ENCODE results near the gene UGT3A2. TPM values are rescaled to one million over a fixed set of nuclear protein-coding genes. Genes with fewer than 3 reads are reported as not detected.

UGT3A2 gene, protein sequence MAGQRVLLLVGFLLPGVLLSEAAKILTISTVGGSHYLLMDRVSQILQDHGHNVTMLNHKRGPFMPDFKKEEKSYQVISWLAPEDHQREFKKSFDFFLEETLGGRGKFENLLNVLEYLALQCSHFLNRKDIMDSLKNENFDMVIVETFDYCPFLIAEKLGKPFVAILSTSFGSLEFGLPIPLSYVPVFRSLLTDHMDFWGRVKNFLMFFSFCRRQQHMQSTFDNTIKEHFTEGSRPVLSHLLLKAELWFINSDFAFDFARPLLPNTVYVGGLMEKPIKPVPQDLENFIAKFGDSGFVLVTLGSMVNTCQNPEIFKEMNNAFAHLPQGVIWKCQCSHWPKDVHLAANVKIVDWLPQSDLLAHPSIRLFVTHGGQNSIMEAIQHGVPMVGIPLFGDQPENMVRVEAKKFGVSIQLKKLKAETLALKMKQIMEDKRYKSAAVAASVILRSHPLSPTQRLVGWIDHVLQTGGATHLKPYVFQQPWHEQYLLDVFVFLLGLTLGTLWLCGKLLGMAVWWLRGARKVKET
- total RNA-seq (not detected), total RNA-seq (0 reads per million in 2 donors)

DNA sequence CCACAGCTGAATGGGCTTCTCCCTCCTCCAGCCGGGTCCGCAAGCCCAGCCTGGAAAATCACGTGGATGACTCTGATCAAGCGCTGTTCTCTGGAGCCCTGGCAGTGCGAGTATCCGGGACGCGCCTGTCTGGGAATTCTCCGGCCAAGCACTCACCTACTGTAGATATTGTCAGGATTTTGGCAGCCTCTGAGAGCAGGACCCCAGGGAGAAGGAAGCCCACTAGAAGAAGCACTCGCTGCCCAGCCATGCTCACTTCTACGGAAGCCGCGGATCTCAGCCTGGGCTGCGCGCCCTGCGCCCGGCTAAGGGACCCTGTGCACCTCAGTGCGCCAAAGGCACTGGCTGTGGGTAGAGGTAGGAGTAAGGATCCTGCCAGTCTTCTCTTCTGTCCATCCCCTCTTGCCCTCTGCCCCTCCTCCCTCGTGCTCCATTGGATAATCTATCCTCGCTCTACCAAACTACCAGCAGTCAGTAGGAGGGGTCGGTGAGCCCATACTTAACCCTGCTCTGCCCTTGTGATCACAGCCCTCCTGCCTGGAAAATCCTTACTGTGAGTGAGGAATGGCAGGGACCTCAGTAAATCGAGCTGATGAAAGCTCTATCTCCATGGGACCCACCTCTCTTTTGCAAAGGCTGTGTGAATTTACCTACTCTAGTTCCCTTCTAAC is at the start of gene UGT3A2:
Gene UGT3A2, minus strand, starts transcription at position 343 of the 671 bp plus-strand sequence. Its CDS starts 93 bp downstream, at position 250.
- Mint-ChIP-seq H3K4me3 (no peak within 1 kb of the TSS), H3K36me3 (ENCODE audit: low read depth) (no peaks in the 10 kb centered on the region), H3K4me1 (peaks cover 17% of the 10 kb centered on the region), H3K27me3 (peaks cover 63% of the 10 kb centered on the region), H3K27ac (no peak within 1 kb of the TSS)
- H3K9me3 ChIP-seq (ENCODE audit: control insufficient read depth, low read length, poor library complexity, severe bottlenecking): no peaks in the 10 kb centered on the region
- DNase-seq (no peak), ATAC-seq (no peak)

DNA sequence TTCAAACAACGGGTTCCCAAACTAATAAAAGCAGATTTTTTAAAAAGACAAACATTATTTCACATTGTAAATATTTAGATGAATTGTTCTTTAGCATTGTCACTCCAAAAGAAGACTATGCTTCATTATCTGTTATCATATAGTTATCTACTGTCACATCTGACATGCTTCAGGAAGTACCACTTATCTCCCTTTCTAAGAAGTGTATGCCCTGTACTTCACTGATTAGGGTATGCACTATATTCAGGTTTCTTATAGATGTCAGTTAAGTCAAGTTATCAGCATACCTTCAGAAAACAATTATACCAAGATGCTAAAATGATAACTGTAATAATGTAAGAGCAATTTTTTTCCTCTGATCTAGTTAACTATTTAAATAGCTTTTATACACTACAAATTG is 44.6 kb upstream of the UGT3A2 start:
- no peak overlapping the region for H3K27ac Mint-ChIP-seq
- no peaks in the 10 kb centered on the region for H3K27me3 Mint-ChIP-seq

DNA sequence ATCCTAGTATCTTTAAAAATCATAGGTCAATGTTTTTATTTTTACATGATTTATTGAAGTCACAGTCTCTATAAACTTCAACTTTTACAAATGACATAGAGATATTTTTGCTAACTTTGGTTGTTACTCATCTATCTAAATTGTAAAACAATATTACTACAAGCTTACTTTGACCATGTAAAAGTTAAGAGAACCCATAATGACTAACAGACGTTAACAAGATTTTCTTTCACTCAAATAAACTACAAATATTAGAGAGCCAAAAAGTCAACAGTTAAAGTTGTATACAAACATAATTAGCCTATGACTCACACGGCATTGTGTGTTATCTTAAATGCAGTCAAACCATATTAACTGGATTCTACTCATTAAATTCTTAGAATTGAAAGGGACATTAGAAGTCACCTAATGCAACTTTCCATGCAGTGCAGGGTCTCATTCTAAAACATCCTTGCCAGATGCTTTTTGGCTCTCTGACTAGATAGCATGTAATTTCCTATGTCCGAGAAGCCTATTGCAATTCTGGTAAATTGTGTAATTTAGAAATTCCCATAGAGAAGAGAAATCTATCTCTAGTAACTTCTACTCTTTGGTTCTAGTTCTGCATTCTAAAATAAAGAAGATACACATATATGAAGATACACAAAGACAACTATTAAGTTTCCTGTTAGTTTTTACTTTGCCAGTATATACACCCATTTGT is 42.2 kb upstream of the UGT3A2 start:
- ATAC-seq (no peak), DNase-seq (no peak)
- Mint-ChIP-seq H3K4me3 (no peak overlapping the region), H3K36me3 (ENCODE audit: low read depth) (peaks cover 27% of the 10 kb centered on the region), H3K4me1 (no peaks in the 10 kb centered on the region), H3K27ac (no peak overlapping the region), H3K27me3 (no peaks in the 10 kb centered on the region)
- no peaks in the 10 kb centered on the region for H3K9me3 ChIP-seq (ENCODE audit: control insufficient read depth, low read length, poor library complexity, severe bottlenecking)

More for the DNA sequence above, 44.6 kb upstream of the UGT3A2 start:
- Mint-ChIP-seq H3K4me3 (no peak overlapping the region), H3K36me3 (ENCODE audit: low read depth) (peaks cover 23% of the 10 kb centered on the region), H3K4me1 (peaks cover 2% of the 10 kb centered on the region)
- H3K9me3 ChIP-seq (ENCODE audit: control insufficient read depth, low read length, poor library complexity, severe bottlenecking): no peaks in the 10 kb centered on the region
- no peak for ATAC-seq
- no peak for DNase-seq

DNA sequence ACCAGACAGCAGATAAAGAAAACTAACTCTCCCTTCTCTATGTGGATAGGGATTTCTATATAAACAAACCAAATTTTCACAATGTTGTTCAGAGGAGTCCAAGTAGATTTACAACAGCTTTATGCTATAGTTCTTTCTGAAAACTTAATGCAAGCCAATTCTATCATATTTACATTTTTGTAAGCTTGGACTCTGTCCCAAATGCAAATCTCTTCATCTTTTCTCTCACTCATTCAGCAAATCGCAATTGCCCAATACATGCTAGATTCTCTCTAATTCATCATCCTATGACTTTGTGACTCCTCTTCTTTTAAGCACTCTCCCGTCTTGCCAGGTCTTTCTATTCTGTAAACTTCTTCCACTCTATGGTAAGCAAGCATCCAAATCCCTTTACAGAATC is 39.1 kb upstream of the UGT3A2 start:
- Mint-ChIP-seq H3K27ac (no peak overlapping the region), H3K27me3 (no peaks in the 10 kb centered on the region), H3K36me3 (ENCODE audit: low read depth) (peaks cover 26% of the 10 kb centered on the region), H3K4me1 (no peaks in the 10 kb centered on the region), H3K4me3 (no peak overlapping the region)
- no peak for DNase-seq
- H3K9me3 ChIP-seq (ENCODE audit: control insufficient read depth, low read length, poor library complexity, severe bottlenecking): no peaks in the 10 kb centered on the region
- ATAC-seq: no peak

DNA sequence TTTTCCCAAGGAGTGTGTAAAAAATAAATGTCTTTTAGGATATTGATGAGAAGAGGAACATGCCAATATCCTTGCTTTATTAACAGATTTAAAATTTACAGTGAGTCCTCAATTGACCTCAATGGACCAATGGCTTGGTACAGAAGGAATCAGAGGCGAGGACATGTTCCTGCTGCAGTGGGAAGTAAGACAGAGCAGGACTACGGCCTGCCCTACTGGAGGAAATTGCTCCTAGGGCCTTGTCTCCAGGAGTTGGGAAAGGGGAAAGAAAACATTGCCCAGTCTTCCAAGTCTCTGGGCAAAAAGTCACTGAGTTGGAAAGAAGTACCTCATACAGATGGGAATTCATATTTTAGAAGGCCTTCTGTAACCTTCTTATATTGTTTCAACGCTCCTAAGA is 33.1 kb upstream of the UGT3A2 start:
- no peaks in the 10 kb centered on the region for H3K27me3 Mint-ChIP-seq
- ATAC-seq (no peak), DNase-seq (no peak)
- H3K36me3 Mint-ChIP-seq (ENCODE audit: low read depth): peaks cover 4% of the 10 kb centered on the region
- no peak overlapping the region for H3K4me3 Mint-ChIP-seq
- H3K9me3 ChIP-seq (ENCODE audit: control insufficient read depth, low read length, poor library complexity, severe bottlenecking): no peaks in the 10 kb centered on the region
- H3K4me1 Mint-ChIP-seq: no peaks in the 10 kb centered on the region
- no peak overlapping the region for H3K27ac Mint-ChIP-seq

DNA sequence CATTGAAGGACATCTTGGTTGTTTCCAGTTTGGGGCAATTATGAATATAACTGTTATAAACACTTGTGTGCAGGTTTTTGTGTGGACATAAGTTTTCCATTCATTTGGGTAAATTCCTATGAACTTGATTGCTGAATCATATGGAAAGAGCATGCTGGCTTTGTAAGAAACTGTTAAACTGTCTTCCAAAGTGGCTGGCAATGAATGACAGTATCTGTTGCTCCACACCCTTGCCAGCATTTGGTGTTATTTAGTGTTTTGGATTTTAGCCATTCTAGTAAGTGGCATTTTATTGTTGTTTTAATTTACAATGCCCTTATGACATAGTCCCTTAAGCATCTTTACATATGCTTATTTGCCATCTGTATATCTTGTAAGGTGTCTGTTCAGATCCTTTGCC is 29.8 kb upstream of the UGT3A2 start:
- Mint-ChIP-seq H3K4me3 (no peak overlapping the region), H3K36me3 (ENCODE audit: low read depth) (no peaks in the 10 kb centered on the region), H3K4me1 (no peaks in the 10 kb centered on the region), H3K27me3 (no peaks in the 10 kb centered on the region), H3K27ac (no peak overlapping the region)
- H3K9me3 ChIP-seq (ENCODE audit: control insufficient read depth, low read length, poor library complexity, severe bottlenecking): no peaks in the 10 kb centered on the region
- DNase-seq: no peak
- no peak for ATAC-seq

DNA sequence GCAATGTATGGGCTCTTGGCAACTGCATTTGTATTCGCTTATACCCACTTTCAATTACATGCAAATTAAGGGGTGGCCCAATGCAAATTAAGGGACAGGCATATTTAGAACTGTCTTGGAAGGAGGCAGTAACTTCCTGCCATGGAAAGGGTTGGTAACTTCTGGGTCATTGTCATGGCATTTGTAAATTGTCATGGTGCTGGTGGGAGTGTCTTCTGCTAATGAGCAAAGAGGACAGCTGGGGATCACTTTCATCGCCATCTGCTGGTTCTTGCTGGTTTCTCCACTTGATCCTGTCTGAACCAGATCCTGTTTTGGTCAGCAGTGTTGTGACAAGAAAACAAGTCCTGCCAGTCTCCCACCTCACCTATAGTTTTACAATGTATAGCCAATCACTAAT is 23.3 kb upstream of the UGT3A2 start:
- DNase-seq: no peak
- ATAC-seq: no peak
- Mint-ChIP-seq H3K36me3 (ENCODE audit: low read depth) (no peaks in the 10 kb centered on the region), H3K4me1 (no peaks in the 10 kb centered on the region), H3K27ac (no peak overlapping the region), H3K27me3 (peaks cover 4% of the 10 kb centered on the region), H3K4me3 (no peak overlapping the region)
- H3K9me3 ChIP-seq (ENCODE audit: control insufficient read depth, low read length, poor library complexity, severe bottlenecking): no peaks in the 10 kb centered on the region

DNA sequence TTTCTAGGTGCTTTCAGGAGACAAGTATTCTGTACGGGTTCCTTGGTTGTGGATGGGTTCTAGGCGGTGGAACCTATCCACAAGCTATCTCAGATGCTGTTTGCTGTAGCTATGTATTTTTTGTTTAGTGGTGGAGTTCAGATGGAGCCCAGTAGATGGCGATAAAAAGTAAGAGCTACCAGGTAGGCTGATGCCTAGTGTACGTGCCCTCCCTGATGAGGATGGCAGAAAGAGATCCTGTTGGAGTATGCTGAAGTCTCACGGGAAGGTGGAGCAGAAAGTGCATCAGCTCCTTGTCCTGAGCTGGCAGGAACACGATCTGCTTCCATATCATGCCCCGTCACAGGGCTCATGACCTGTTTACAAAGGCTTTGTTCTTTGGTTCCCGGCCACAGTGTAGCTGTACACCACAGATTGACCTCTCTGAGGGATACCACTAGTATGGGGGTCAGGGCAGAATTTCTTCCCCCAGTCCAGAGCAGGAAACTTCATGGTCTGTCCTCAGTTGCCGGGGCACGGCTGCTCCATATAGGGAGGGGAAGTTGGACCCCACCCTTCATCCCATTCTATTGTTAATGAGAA is 12.6 kb upstream of the UGT3A2 start:
- Mint-ChIP-seq H3K4me1 (peaks cover 4% of the 10 kb centered on the region), H3K4me3 (no peak overlapping the region), H3K27ac (peak overlapping the region; percentile 32), H3K27me3 (peaks cover 44% of the 10 kb centered on the region), H3K36me3 (ENCODE audit: low read depth) (no peaks in the 10 kb centered on the region)
- ATAC-seq (peak; percentile 83), DNase-seq (no peak)
- no peaks in the 10 kb centered on the region for H3K9me3 ChIP-seq (ENCODE audit: control insufficient read depth, low read length, poor library complexity, severe bottlenecking)

DNA sequence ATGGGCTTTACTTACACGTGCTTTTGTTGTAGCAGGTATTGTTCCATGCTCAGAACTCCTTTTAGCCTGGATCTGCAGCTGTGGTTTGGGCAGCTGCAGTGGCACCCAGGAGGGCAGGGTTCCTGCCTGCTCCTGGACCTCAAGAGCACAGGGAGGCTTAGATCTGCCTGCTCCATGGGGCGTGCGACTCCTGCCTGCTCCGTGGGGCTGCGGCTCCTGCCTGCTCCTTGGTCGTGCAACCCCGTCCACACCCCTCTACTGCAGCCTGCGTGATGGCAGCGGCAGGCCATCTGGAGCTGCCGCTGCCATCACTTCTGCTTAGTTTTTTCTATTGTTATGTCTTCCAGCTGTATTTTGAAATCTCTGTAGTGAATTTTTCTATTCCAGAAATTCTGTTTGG is 11.7 kb upstream of the UGT3A2 start:
- DNase-seq: no peak
- no peaks in the 10 kb centered on the region for H3K36me3 Mint-ChIP-seq (ENCODE audit: low read depth)
- no peaks in the 10 kb centered on the region for H3K9me3 ChIP-seq (ENCODE audit: control insufficient read depth, low read length, poor library complexity, severe bottlenecking)
- no peak overlapping the region for H3K27ac Mint-ChIP-seq
- no peak for ATAC-seq
- peaks cover 38% of the 10 kb centered on the region for H3K27me3 Mint-ChIP-seq
- no peak overlapping the region for H3K4me3 Mint-ChIP-seq
- peaks cover 4% of the 10 kb centered on the region for H3K4me1 Mint-ChIP-seq

DNA sequence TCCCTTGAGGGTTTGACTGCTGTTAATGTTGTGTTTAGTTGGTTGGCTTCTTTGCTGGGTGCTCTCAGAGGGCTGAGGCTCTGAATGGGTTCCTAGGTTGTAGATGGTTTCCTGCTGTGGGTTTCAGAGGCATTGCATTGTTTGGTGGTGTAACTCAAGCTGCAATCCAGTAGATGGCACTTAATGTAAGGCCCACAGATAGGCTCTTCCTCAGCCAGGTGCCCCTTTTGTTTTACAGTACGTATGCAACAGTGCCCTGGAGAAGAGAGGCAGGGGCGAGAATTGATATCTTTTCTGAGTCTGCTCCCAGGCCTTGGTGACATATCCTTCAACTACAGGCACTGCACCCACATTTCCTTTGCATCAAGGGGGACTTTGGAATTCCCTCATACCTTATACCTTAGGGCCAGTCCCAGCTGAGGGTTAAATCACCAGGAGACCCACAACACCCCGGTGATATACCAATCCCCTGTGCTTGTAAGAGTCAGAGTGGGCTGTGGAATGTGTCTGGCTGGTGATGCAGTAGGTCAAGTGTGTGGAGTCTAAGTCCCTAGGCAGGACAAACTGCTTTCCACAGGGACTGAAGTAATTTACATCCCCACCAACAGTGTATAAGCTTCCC is 7.0 kb upstream of the UGT3A2 start:
- Mint-ChIP-seq H3K4me1 (peaks cover 15% of the 10 kb centered on the region), H3K27ac (peak overlapping the region; percentile 10), H3K4me3 (no peak overlapping the region), H3K36me3 (ENCODE audit: low read depth) (no peaks in the 10 kb centered on the region), H3K27me3 (peaks cover 45% of the 10 kb centered on the region)
- ATAC-seq (peak; percentile 55), DNase-seq (no peak)
- no peaks in the 10 kb centered on the region for H3K9me3 ChIP-seq (ENCODE audit: control insufficient read depth, low read length, poor library complexity, severe bottlenecking)

DNA sequence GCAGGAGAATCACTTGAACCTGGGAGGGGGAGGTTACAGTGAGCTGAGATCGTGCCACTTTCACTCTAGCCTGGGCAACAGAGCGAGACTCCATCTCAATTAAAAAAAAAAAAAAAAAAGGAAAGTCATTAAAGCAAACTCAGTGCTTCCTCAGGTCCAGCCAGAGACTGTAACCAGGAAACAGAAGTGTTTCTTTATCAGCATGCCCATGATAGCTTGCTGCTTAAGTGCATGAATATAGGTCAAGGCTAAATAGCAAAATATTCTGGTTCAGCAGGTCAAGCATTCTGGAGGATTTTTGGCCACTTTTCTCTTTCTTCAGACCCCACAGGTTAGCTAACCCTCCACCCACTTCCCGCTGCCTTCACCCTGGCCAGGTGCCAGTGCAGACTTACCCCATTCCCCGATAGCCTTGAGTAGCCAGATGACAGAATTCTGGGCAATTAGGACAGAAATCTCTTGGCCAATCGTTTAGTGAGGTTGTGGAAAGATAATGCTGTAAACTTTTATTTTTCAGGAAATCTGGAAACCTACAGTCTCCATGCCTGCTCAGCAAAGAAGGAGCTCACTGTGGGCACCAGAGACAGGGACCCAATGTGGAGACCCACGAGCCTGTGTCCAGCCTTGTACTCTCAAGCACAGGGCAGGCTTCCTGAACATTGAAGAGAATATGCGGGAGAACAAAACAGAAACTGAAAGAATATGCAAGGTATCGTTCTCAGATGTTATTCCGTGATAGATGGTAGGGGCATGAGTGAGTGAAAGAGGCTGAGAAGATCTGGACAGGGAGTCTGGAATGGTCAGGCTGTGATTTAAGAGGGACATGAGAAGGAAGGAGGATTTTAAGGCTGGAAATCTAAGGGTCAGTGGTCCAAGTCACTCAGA is 4.2 kb upstream of the UGT3A2 start:
- Mint-ChIP-seq H3K27ac (peak overlapping the region; percentile 35), H3K4me3 (peak overlapping the region; percentile 83), H3K36me3 (ENCODE audit: low read depth) (no peaks in the 10 kb centered on the region), H3K4me1 (peaks cover 21% of the 10 kb centered on the region), H3K27me3 (peaks cover 50% of the 10 kb centered on the region)
- ATAC-seq (peak; percentile 32), DNase-seq (no peak)
- no peaks in the 10 kb centered on the region for H3K9me3 ChIP-seq (ENCODE audit: control insufficient read depth, low read length, poor library complexity, severe bottlenecking)

DNA sequence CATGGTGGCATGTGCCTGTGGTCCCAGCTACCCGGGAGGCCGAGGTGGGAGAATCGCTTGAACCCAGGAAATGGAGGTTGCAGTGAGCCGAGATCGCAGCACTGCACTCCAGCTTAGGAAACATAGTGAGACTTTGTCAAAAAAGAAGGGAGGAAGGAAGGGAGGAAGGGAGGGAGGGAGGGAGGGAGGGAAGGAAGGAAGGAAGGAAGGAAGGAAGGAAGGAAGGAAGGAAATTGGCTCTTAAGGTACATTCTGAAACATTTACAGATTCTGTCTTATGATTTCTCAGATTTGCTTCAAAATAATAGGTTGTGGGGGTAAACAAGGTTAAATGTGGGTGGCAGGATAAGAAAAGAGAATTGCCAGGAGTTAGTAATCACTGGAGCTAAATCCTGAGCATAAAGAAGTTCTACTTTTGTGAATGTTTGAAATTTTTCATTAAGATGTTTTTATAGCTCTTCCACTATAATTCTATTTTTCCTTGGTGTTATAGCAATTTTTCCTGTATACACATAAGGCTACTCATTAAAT is 2.1 kb upstream of the UGT3A2 start:
- DNase-seq (no peak), ATAC-seq (no peak)
- no peaks in the 10 kb centered on the region for H3K36me3 Mint-ChIP-seq (ENCODE audit: low read depth)
- no peak overlapping the region for H3K4me3 Mint-ChIP-seq
- no peaks in the 10 kb centered on the region for H3K9me3 ChIP-seq (ENCODE audit: control insufficient read depth, low read length, poor library complexity, severe bottlenecking)
- no peak overlapping the region for H3K27ac Mint-ChIP-seq
- peaks cover 21% of the 10 kb centered on the region for H3K4me1 Mint-ChIP-seq
- H3K27me3 Mint-ChIP-seq: peaks cover 63% of the 10 kb centered on the region

All from T-helper 17 cell (primary cell).